ENCODE data around the gene GRIN3A.

GRCh38 chr9:101567725-101568350, 170.6 kb downstream of the GRIN3A start:
- TF ChIP-seq CTCF (IDR thresholded peaks at IDR 0.05) (no peak), POLR2A (IDR thresholded peaks at IDR 0.05) (no peak)

Measured in esophagus squamous epithelium (tissue), 4 donors.